ENCODE data around the gene TTC22.

DNA sequence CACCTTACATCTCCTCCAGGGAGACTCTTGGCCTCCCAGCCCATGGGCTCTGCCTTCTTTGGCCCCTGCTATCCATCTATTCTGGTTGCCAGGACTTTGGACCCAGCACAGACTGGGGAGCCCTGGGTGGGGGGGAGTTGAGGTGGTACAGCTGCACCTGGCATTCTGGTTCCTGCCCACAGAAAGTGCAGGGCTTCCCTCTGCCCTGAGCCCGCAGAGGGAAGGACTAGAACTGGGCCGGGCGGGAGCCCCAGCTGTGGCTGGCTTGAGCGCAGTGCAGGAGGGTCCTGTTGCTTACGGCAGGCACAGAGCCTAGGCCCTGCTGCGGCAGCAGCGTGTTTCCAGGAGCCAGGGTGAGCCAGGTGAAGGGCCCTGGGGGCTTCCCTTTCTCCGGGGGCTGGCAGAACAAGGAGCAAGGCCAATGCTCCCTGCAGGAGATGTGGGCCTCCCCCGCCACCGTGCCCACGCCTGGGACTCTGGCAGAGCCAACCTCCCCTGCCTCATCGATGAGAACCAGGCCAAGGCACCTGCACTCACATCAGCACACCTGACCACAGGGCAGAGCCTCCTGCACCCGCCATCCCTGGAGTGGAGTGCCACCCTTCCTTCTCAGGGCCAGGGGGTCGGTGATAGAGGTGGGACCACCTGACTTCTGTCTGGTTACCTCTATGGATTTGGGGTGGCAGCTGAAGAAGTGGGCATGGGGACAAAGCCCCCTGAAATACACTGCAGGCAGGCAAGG lies 52.9 kb downstream of the TTC22 start:
- TF ChIP-seq, protein P1, sequence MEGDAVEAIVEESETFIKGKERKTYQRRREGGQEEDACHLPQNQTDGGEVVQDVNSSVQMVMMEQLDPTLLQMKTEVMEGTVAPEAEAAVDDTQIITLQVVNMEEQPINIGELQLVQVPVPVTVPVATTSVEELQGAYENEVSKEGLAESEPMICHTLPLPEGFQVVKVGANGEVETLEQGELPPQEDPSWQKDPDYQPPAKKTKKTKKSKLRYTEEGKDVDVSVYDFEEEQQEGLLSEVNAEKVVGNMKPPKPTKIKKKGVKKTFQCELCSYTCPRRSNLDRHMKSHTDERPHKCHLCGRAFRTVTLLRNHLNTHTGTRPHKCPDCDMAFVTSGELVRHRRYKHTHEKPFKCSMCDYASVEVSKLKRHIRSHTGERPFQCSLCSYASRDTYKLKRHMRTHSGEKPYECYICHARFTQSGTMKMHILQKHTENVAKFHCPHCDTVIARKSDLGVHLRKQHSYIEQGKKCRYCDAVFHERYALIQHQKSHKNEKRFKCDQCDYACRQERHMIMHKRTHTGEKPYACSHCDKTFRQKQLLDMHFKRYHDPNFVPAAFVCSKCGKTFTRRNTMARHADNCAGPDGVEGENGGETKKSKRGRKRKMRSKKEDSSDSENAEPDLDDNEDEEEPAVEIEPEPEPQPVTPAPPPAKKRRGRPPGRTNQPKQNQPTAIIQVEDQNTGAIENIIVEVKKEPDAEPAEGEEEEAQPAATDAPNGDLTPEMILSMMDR (conservative IDR thresholded peaks at IDR 0.05; ENCODE audit: low read length), result no peak
- TF ChIP-seq EZH2phosphoT487 (IDR thresholded peaks at IDR 0.05; ENCODE audit: borderline replicate concordance), result no peak
